Activated T-cell treated with anti-CD3 and anti-CD28 coated beads, Interleukin-2, amount 50 U/mL, for 4 hours (primary cell): ENCODE measurements around the gene USP54. TPM values are rescaled to one million over a fixed set of nuclear protein-coding genes. Genes with fewer than 3 reads are reported as not detected.
"Not testable (repeated sequence)": the region's sequence is repeated elsewhere in the genome, so short reads cannot be mapped to it uniquely, and the experiment has no call there.

Experiments used
- ATAC-seq, 2 donors: fragments of 200-7000 bp; cut with Tn5 transposase; one replicate each; pipeline ENCODE4 v1.10.0; 2021
- DNase-seq: peaks from one replicate; pipeline ENCODE4 v3.0.0-alpha.2; 2020
- H3K27me3 Mint-ChIP-seq: one replicate; pipeline ENCODE4 v1.8.0; 2021; ENCODE audit warnings: low read depth, mixed read lengths
- H3K36me3 Mint-ChIP-seq: one replicate; pipeline ENCODE4 v1.8.0; 2022; ENCODE audit warnings: mixed read lengths; ENCODE audit not compliant: insufficient read depth
- H3K4me1 Mint-ChIP-seq: one replicate; pipeline ENCODE4 v1.8.0; 2021; ENCODE audit warnings: low read depth, mixed read lengths
- H3K4me3 Mint-ChIP-seq: one replicate; pipeline ENCODE4 v1.8.0; 2021; ENCODE audit warnings: mild to moderate bottlenecking, moderate library complexity, mixed read lengths
- H3K9me3 Mint-ChIP-seq: one replicate; pipeline ENCODE4 v1.8.0; 2021; ENCODE audit warnings: mixed read lengths
- total RNA-seq, 3 donors: library from RNA; stranded (reverse); gene quantifications; one replicate each; pipeline ENCODE4 v1.2.1, GENCODE V29; 2021

USP54 gene, protein sequence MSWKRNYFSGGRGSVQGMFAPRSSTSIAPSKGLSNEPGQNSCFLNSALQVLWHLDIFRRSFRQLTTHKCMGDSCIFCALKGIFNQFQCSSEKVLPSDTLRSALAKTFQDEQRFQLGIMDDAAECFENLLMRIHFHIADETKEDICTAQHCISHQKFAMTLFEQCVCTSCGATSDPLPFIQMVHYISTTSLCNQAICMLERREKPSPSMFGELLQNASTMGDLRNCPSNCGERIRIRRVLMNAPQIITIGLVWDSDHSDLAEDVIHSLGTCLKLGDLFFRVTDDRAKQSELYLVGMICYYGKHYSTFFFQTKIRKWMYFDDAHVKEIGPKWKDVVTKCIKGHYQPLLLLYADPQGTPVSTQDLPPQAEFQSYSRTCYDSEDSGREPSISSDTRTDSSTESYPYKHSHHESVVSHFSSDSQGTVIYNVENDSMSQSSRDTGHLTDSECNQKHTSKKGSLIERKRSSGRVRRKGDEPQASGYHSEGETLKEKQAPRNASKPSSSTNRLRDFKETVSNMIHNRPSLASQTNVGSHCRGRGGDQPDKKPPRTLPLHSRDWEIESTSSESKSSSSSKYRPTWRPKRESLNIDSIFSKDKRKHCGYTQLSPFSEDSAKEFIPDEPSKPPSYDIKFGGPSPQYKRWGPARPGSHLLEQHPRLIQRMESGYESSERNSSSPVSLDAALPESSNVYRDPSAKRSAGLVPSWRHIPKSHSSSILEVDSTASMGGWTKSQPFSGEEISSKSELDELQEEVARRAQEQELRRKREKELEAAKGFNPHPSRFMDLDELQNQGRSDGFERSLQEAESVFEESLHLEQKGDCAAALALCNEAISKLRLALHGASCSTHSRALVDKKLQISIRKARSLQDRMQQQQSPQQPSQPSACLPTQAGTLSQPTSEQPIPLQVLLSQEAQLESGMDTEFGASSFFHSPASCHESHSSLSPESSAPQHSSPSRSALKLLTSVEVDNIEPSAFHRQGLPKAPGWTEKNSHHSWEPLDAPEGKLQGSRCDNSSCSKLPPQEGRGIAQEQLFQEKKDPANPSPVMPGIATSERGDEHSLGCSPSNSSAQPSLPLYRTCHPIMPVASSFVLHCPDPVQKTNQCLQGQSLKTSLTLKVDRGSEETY (N-terminal part only)
- total RNA-seq, result 10 to 100 TPM in 2 of 3 donors, 1 to 10 TPM in 1; 8.8 to 11.9 (median 10.5) TPM

DNA sequence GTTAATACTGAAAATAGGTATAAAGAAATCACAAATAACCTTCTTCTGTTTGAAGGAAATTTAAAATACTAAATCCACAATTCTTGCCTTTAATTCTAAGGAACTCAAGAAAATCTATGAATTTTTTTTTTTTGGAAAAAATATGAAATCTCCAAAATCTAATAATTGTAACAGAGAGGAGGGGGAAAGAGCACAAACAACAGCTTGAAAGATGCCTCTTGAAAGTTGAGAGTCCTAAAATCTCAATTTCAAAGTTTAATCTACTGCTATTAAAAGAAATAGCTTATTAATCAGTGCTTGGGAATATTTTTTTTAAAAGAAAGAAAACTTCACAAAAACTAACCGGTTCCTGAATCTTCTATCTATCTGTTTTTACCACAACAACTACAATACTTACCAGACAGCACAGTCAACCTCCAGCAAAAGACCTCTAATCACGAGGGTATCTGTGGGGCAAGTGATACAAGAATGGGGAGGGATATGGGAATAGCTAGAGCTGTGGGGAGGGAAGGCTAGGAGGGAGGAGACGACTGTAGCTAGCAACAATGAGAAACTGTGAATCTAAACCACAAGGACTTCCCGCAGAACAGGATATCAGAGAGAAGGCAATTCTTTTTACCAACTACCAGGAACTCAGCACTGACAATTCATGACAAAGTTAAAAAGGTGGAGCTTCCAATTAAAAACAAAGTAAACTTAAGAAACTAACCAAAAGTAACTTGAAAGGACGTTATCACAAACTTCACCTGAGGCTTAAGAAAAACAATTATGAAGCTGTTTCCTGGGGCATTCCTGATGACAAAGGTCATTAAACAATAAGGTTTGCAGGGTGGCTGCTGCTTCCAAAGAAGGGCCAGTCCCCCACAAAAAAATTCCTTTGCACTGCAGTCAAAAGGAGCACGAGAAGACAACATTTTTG lies at the start of gene USP54:
Gene USP54, minus strand, starts transcription at position 462 of the 919 bp plus-strand sequence. CDS start 15,684 bp downstream, outside the sequence.
- Mint-ChIP-seq H3K4me3 (peak within 1 kb of the TSS; percentile 29), H3K4me1 (peaks cover 19% of the 10 kb centered on the region), H3K27me3 (no peaks in the 10 kb centered on the region), H3K36me3 (no peaks in the 10 kb centered on the region), H3K9me3 (no peaks in the 10 kb centered on the region)
- DNase-seq (no peak), ATAC-seq (peak; percentile 37 to 54)

DNA sequence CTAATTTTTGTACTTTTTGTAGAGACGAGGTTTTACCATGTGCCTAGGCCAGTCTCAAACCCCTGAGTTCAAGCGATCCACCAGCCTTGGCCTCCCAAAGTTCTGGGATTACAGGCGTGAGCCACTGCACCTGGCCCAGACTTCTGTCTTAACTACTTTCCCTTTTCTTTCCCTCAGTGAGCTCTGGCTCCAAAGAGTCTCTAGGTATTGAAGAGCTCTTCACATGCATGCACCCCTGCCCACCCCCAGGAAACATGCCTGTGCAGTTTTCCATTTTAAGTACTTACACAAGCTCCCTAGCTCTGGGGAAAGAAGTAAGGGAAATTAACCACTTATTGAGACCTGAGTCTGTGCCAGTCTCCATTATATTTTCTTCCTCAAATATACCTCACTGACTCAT lies 48.1 kb upstream of the USP54 start:
- DNase-seq (no peak), ATAC-seq (no peak)
- H3K27me3 Mint-ChIP-seq, result peaks cover 1% of the 10 kb centered on the region
- H3K36me3 Mint-ChIP-seq, result no peaks in the 10 kb centered on the region
- H3K4me3 Mint-ChIP-seq, result no peak overlapping the region
- H3K9me3 Mint-ChIP-seq, result no peaks in the 10 kb centered on the region
- peaks cover 3% of the 10 kb centered on the region for H3K4me1 Mint-ChIP-seq

DNA sequence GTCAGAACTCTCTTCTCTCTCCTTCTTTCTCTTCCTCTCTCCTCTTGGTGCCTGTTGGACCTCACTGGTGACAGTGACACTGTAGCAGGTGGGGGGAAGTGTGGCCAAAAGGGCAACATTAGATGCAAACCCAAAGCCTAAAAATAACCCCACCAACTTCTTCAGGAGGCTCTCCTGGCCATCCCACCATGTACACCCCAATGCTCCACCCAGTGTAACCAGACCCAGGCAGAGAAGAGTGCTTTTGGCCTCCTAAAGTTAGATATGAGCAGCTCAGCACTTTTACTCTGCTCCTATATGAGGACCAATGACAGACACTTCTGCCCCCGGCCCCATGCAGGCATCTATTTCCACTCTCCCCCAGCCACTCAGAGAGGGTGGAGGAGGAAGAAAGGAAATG lies 44.6 kb upstream of the USP54 start:
- no peaks in the 10 kb centered on the region for H3K4me1 Mint-ChIP-seq
- no peak for ATAC-seq
- H3K36me3 Mint-ChIP-seq, result no peaks in the 10 kb centered on the region
- no peak overlapping the region for H3K4me3 Mint-ChIP-seq
- no peaks in the 10 kb centered on the region for H3K9me3 Mint-ChIP-seq
- H3K27me3 Mint-ChIP-seq, result peaks cover 1% of the 10 kb centered on the region
- DNase-seq, result no peak

DNA sequence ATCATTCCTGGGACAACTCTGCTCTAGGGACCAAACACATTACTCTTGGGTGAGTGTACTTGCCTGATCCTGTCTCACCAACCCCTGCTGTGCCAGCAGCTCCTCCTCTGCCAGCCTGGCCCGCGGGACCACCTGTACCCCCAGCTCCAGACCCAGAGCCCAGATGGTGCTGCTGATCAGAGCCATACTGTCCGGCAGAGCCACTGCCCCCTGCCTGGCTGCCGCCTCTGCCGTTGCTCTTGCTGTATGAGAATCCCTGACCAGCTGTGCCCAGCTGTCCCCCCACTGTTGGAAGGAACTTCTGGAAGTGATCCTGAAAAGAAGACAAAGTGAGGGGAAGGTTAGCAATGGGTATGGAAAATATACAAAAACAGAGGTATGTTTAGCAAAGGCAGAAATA lies 43.3 kb upstream of the USP54 start:
- Mint-ChIP-seq H3K27me3 (peaks cover 1% of the 10 kb centered on the region), H3K4me3 (no peak overlapping the region), H3K9me3 (no peaks in the 10 kb centered on the region), H3K4me1 (no peaks in the 10 kb centered on the region), H3K36me3 (no peaks in the 10 kb centered on the region)
- no peak for DNase-seq
- no peak for ATAC-seq

DNA sequence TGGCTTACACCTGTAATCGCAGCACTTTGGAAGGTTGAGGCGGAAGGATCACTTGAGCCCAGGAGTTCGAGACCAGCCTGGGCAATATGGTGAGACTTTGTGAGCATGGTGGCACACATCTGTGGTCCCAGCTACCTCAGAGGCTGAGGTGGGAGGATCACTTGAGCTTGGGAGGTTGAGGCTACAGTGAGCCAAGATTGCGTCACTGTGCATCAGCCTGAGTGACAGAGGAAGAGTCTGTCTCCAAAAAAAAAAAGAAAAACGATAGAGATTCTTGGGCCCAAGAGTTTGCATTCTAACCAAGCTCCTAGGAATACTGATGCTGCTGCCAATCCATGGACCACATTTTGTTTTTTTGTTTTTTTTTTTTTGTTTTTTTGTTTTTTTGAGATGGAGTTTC lies 38.0 kb upstream of the USP54 start:
- ATAC-seq (no peak), DNase-seq (no peak)
- no peak overlapping the region for H3K4me3 Mint-ChIP-seq

DNA sequence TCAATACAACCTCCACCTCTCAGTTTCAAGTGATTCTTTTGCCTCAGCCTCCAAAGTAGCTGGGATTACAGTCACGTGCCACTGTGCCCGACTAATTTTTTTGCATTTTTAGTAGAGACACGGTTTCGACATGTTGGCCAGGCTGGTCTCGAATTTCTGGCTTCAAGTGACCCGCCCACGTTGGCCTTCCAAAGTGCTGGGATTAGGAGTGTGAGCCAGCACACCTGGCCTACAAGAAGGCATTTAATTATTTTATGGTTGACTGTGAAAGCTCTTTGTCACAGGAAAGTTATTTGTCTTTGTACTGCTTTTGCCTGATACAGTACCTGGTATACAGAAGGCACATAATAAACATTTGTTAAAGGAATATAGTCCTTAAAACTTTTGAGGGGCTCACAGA lies 37.3 kb upstream of the USP54 start:
- DNase-seq, result no peak
- Mint-ChIP-seq H3K36me3 (no peaks in the 10 kb centered on the region), H3K9me3 (no peaks in the 10 kb centered on the region), H3K27me3 (no peaks in the 10 kb centered on the region), H3K4me3 (no peak overlapping the region), H3K4me1 (peaks cover 20% of the 10 kb centered on the region)
- ATAC-seq, result no peak

More for the DNA sequence above, 38.0 kb upstream of the USP54 start:
- no peaks in the 10 kb centered on the region for H3K9me3 Mint-ChIP-seq
- no peaks in the 10 kb centered on the region for H3K36me3 Mint-ChIP-seq
- H3K4me1 Mint-ChIP-seq, result peaks cover 20% of the 10 kb centered on the region
- H3K27me3 Mint-ChIP-seq, result no peaks in the 10 kb centered on the region

DNA sequence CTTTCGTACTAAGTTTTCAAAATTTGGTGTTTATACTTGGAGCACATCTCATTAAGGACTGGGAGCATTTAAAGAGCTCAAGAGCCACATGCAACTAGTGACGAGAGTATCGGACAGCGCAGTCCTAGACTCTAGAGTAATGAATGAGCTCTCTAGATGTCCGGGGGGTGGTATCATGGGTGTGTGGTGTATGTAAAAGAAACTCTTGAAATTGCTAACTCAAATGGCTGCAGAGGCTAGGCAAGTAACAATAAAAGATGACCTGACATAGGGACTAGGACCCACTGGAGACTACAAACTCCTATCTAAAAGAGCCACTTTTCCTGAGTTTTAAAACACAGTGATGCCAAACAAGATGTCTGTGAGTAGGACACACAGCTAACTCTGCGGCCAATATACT lies 36.2 kb upstream of the USP54 start:
- peak overlapping the region; percentile 93 for H3K4me3 Mint-ChIP-seq
- no peaks in the 10 kb centered on the region for H3K27me3 Mint-ChIP-seq
- DNase-seq (no peak), ATAC-seq (no peak)
- H3K36me3 Mint-ChIP-seq, result no peaks in the 10 kb centered on the region
- H3K9me3 Mint-ChIP-seq, result no peaks in the 10 kb centered on the region
- peaks cover 20% of the 10 kb centered on the region for H3K4me1 Mint-ChIP-seq

DNA sequence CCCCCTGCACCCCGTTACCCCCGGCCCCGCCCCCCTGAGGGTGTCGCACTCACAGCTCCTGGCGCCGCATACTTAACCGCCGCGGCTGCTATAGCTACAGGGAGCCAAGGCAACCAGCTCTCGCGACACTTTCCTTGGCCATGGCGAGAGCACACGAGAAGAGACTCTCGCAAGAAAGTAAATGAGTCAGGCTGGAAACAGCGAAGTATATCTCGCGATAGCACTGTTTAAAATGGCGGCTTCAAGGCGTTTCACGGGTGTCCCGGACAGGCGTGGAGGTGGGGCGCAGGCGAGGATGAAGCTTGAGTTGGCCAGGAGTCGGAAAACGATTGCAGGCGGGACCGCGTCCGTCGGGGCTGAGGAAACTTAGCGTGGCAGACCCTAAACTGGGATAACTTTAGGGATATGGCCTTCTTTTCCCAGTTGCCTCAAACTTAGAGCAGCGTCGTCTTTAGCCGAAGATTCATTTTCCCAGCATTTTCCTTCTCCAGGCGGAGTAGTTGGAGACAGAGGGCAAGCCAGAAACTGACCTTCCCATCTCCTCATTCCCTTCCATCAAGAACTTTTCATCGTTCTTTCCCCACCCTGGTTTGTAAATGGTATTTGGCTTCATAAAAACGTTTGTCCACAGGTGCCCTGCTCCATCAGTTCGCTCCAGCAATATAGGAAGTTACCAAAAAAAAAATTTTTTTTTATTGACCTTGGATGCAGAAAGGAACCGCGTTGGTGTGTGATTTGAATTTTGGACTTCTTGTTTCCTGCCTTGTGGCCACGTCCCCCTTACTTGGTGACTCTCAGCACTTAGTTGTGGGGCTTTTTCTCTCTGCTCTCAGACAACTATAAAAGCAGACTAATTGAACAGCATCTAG lies 35.0 kb upstream of the USP54 start:
- DNase-seq (peak; percentile 91), ATAC-seq (peak; percentile 99)
- no peaks in the 10 kb centered on the region for H3K36me3 Mint-ChIP-seq
- peak overlapping the region; percentile 93 for H3K4me3 Mint-ChIP-seq
- H3K27me3 Mint-ChIP-seq, result no peaks in the 10 kb centered on the region
- H3K9me3 Mint-ChIP-seq, result no peaks in the 10 kb centered on the region
- peaks cover 20% of the 10 kb centered on the region for H3K4me1 Mint-ChIP-seq

DNA sequence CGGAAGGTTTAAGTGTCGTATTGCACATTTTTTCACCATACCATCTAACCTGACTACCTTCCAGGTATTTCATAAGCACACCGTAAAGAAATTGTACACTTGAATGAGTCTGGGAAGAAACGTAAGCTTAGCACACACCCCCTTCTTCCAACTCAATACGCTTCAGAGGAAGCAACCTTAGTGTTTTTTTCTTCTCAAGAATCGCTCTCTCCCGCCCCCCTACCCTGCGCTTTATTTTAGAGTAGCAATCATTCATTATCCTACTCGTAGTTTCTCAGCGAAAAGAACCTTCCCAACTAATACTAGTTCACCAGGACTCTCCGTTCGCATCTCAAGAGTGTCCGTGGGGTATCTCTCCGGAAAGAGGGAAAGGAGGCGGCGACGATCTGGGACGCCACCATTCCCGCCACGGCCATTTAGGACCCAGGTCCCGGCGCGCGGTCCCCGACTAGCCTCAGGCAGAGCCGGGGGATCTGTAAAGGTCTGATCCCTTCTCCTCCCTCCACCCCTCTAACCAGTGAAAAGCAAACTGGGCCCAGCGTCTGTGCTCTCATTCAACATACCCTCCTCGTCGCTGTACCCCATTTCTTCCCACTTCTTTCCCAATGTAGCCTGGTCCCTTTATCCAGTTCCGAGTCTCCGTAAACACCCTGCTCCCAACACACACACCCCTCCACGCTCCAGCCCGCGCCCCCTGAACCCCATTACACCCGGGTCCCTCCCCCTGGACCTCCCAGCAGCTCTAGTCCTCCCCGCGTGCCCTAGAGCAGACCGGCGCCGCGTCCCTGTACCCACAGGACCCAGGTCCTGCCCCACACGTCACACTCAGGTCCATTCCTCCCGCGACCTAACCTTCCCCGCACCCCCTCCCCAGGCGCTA lies 34.1 kb upstream of the USP54 start:
- DNase-seq (no peak), ATAC-seq (peak; percentile 64)
- Mint-ChIP-seq H3K36me3 (no peaks in the 10 kb centered on the region), H3K4me3 (peak overlapping the region; percentile 93), H3K4me1 (peaks cover 20% of the 10 kb centered on the region), H3K9me3 (no peaks in the 10 kb centered on the region), H3K27me3 (no peaks in the 10 kb centered on the region)

DNA sequence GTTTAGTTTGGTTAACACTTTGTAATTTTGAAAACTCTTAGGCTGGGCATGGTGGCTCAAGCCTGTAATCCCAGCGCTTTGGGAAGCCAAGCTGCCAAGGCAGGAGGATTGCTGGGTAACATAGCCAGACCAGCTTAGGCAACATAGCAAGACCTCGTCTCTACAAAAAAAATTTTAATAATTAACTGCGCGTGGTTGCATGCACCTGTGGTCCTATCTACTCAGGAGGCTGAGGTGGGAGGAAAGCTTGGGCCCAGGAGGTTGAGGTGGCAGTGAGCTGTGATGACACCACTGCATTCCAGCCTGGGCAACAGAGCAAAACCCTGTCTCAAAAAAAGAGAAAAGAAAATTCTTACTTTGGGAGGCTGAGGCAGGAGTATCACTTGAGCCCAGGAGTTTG lies 31.9 kb upstream of the USP54 start:
- Mint-ChIP-seq H3K36me3 (no peaks in the 10 kb centered on the region), H3K9me3 (no peaks in the 10 kb centered on the region), H3K4me3 (no peak overlapping the region), H3K4me1 (peaks cover 20% of the 10 kb centered on the region), H3K27me3 (no peaks in the 10 kb centered on the region)
- DNase-seq (no peak), ATAC-seq (no peak)

DNA sequence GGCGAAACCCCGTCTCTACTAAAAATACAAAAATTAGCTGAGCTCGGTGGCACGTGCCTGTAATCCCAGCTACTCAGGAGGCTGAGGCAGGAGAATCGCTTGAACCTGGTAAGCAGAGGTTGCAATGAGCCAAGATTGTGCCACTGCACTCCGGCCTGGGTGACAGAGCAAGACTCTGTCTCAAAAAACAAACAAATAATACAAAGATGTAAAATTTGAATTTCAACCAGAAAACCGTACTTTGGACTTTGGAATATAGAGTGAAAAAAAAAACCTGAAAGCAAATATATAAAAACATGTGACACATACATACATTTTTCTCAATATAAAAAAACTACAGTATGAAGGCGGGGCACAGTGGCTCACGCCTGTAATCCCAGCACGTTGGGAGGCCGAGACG lies 29.8 kb upstream of the USP54 start:
- not testable (repeated sequence) for DNase-seq, H3K36me3 Mint-ChIP-seq, H3K27me3 Mint-ChIP-seq, ATAC-seq, H3K9me3 Mint-ChIP-seq, H3K4me3 Mint-ChIP-seq
- peaks cover 12% of the 10 kb centered on the region for H3K4me1 Mint-ChIP-seq

DNA sequence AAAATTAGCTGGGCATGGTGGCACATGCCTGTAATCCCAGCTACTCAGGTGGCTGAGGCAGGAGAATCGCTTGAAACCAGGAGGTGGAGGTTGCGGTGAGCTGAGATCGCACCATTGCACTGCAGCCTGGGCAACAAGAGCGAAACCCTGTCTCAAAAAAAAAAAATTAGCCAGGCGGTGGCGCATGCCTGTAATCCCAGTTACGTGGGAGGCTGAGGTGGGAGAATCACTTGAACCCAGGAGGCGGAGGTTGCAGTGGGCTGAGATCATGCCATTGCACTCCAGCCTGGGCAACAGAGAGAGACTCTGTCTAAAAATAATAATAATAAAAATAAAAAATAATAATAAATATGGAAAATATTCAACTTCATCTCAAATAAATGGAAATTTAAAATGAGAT lies 26.0 kb upstream of the USP54 start:
- not testable (repeated sequence) for H3K4me1 Mint-ChIP-seq, H3K27me3 Mint-ChIP-seq, H3K4me3 Mint-ChIP-seq, H3K9me3 Mint-ChIP-seq, H3K36me3 Mint-ChIP-seq, ATAC-seq, DNase-seq
